SK-N-DZ (cell line): ENCODE data around the gene HDDC2.
"Not testable (repeated sequence)": the region's sequence is repeated elsewhere in the genome, so short reads cannot be mapped to it uniquely, and the experiment has no call there.

Experiments
- DNase-seq: peaks from one replicate; pipeline ENCODE4 v3.0.0-alpha.2; 2015; ENCODE audit warnings: low spot score

Gene HDDC2

DNA sequence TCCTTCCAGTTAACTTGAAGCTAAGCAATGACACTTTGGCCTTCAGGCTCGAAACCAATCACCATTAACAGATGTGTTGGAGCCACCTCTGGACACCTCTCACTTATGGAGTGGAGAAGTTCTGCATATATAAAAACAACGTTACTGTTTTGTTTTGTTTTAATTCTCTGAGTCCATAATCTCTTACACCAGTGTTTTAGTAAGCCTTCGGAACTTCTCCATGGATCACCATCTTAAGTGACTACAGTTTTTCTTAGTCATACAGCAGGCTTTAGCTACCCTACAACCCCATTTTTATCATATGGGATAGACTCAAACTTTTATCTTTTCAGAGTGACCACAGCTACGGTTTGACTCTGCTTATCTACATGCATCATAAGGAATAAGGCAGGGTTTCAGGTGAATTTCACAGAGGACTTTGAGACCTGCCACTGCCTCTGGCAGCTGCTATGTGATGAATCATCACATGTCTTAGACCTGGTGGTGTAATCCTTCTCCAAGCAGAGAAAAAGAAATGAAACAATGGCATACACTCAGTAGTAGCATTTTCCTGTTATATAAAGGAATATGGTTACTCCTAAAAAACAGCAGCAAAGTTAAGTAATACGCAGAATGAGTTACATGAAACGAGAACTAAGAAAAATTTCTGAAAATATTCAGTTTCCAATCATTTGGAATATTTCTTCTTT is 5.5 kb upstream of the HDDC2 start:
- DNase-seq, result no peak

DNA sequence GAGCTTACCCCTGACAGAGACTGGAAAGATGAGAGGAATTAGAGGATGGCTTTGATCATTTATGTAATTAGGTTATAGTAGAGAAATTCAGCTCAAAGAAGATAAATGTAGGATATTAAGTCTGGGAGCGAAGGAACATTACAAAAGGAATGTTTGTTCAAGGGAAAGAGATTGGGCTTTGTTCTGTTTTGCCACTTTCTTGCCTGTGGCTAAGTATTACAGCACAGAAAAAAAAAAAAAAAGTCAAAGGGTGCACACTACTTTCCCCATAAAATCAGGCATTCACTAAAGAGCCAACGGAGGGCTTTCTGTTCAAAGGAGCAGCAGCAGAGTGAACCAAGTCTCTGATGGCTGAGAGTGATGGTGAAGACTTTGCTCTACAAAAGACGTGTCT is 5.0 kb upstream of the HDDC2 start:
- no peak for DNase-seq

DNA sequence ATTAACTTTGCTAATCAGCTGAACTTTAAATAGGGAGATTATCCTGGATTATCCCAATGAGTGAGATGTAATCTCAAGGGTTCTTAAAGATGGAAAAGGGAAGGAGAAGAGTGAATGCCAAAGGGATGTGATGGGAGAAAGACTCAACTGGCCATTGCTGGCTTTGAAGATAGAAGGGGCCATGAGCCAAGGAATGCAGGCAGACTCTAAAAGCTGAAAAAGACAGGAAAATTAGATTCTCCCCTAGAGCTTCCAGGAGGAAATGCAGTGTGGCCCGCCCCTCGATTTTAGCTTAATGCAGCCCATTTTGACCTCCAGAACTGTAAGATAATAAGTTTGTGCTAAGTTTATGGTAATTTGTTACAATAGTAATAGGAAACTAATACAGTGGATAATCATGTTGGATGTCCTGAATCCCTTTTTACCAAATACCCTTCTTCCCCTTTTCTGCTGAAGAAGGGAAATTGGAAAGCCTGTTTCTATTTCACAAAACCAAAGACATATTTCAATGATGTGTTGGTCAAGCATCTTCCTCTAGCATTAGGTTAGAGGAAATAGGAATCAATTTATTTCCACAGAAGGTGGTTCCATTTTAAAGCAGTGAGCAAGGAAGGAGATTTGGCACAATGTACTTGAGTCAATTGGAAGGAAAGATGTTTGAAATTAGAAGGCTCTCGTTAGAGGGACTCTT is 3.3 kb upstream of the HDDC2 start:
- no peak for DNase-seq

DNA sequence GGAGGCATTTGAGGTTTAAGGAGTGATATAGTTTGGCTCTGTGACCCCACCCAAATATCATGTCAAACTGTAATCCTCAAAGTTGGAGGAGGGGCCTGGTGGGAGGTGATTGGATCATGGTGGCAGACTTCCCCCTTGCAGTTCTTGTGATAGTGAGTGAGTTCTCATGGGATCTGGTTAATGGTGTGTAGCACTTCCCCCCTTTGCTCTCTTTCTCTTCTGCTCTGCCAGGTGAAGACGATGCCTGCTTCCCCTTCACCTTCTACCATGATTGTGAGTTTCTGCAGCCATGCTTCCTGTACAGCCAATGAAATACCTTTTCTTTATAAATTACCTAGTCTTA is 1.7 kb upstream of the HDDC2 start:
- no peak for DNase-seq

DNA sequence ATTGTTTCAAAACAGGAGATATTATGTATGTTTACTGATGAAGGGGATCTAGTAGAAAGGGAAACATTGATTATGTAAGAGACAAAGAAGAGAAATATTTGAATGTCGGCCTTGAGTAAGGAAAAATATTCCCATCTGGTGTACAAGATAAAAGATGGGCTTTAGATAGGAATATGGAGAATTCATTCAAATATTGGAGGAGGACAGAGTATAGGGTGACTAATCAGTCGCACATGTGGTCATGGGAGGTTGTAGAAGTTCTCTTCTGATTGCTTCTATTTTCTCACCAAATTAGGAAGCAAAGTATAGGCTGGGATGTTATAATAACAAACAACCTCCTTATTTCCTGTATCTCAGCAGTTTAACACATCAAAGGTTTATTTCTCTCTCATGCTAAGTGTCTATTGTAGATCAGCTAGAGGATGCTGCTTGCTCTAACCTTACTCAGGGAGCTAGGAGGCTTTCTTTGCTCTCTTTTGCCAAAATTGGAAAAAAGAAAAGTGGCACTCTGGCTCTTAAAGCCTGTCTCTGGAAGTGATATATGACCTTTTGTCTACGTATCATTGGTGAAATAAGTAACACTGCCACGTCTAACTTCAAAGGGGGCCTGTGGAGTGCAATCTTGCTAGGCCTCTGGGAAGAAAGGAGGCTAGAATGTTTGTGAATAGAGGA is 1.2 kb upstream of the HDDC2 start:
- DNase-seq, result no peak

DNA sequence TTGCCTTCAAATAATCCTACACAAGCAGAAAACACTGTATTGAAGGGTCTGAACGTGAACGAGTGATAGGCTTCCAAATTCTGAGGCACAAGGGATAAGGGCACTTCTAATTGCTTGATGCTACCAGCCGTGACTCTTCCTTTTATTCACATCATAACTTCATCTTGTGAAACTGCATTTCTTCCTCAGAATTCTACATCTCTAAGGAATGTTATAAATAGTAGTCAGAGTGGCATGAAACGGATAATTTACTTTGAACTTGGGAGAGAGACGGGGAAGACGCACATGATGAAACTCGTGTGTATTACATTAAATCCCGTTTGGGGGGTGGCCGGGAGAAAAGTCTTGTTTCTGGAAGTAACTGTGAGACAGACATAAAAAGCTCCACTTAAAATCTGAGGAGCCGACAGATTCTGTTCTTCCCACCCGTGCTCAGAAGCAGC is 754 bp downstream of the HDDC2 start:
- no peak for DNase-seq

DNA sequence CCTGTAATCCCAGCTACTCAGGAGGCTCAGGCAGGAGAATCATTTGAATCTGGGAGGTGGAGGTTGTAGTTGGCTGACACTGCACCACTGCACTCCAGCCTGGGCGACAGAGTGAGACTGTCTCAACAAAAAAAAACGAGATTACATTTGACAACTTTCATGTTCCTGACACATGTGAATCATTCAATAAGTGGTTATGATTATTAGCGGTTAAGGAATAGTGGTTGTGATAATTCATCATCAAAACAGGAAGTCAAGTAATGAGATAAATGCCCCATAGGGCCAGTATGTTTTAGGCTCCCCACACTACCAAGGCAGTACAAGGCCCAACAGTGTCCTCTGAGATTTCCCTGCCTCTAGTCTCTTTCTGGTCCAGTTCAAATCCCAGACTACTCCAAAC is 2.5 kb downstream of the HDDC2 start:
- no peak for DNase-seq

DNA sequence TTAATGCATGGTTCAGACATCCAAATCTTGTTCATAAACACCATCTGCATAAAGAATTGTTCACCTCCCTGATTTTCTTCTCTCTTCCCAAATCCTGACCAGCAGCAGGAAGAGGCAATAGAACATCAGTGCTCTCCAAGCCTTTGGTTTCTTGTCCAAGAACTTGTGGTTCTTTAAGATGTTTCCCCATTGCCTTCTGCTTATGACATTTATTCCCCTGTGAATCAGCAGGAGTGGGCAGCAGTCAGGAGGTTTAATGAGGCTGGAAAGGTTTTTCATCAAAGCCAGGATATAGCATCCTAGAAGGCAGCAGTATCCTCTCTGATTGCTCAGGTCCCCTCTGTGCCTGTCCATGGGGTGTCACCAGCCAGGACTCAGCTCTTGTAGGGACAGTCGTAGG is 5.3 kb downstream of the HDDC2 start:
- no peak for DNase-seq

DNA sequence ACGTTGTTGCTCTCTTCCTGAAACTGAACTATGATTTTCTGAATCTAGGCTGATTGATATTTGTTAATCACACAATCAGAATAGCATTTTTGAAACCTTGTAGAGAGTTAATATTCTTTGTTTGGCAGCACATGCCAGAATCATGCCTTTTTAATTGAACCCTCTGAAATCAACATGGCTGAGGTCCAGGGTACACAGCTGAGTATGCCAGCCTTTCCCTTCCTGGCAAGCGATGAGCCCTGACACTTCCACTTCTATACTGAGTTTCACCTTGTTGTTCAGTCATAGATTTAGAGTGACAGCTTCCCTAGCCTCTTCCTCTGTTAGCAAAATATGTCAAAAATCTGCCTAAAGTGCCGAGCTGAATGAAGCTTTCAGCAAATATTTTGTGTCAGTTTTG is 6.8 kb downstream of the HDDC2 start:
- no peak for DNase-seq

DNA sequence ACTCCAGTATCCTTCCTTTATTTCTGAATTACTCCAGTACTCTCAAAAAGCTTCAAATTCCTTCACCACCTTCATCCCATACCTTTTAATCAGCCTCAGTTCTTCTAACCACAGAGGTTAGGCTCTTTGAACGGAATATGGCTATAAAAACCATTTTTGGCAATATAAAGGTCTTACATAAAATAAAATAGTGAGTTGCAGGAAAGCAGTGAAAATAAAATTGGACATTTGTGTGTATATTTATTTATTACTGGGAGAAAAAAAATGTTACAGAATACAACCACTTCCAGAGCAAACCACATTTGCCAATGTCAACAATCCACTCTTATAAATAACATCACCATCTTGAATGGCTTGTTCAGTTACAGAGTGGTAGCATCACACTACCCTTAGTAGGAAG is 7.7 kb downstream of the HDDC2 start:
- DNase-seq, result no peak

DNA sequence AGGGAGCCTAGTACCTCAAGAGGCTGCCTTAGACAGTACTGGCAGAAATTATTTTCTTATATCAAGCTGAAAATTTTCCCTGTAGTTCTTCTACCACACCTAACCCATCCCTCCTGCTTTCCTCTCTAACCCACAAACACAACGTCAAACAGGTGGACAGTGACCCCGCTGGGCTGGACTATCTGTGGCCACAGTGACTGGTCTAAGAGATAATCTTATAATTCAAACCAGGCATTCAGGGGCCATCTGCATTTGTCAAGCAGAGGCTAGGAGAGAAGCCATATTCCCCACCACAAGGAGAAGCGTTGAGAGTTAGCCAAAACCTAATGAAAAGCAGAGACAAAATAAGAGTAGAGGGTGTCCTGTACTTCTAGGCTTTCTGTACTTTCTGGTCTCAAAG is 8.2 kb downstream of the HDDC2 start:
- DNase-seq, result no peak

DNA sequence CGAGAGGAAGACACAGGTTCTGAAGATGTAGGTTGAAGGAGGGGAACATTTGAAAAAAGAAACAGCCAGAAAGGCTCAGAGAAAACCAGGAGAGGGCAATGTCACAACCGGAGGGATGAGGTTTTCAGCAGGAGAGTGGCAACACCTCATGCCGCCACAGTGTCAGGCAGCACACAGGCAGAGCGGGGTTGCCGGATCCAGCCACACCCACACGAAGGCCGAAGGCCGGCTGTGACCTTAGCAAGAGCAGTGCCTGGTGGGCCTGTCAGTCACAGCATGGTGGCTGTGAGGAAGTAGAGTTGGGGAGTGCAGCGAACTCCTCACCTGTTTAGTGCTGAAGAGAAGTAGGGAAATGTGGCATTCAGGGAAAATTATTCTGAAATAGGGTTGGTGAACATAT is 14.0 kb downstream of the HDDC2 start:
- no peak for DNase-seq

DNA sequence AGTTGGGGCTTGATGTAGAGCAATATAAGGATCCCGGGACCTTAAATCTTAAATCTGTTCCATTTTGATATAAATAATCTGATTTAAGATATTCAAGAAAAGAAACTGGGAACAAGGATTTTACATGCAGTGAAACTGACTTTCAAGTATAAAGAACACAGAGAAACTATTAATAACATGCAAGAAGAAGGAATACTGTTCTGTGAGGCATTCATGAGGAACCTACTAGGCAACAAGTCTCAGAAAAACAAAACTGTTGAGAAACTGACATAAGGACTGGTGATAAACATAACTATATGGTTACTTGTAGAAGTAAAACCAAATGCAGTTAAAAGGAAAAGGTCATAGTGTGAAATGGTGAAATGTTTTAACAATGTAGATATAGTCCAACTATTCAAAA is 15.8 kb downstream of the HDDC2 start:
- no peak for DNase-seq

DNA sequence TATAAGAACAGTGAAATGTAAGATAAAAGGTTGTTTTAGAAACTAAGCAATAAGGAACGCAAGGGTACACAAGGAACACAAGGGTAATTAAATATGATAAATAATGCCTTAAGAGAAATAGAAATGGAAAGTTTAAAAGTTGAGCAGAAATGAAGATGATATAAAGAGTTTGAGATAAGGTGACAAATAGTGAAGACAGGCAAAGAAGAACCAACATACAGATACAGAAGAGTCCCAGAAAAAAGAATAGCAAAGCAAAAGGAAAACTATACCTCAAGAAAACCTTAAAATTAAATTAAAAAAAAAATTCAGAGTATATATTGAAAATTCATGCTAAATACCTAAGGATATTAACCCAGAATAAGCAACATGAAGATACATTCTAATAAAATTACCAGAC is 16.4 kb downstream of the HDDC2 start:
- DNase-seq, result no peak

DNA sequence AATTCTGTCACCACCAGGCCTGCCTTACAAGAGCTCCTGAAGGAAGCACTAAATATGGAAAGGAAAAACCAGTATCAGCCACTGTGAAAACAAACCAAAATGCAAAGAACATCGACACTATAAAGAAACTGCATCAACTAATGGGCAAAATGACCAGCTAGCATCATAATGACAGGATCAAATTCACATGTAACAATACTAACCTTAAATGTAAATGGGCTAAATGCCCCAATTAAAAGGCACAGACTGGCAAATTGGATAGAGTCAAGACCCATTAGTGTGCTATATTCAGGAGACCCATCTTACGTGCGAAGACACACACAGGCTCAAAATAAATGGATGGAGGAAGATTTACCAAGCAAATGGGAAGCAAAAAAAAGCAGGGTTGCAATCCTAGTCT is 19.3 kb downstream of the HDDC2 start:
- DNase-seq, result not testable (repeated sequence)

DNA sequence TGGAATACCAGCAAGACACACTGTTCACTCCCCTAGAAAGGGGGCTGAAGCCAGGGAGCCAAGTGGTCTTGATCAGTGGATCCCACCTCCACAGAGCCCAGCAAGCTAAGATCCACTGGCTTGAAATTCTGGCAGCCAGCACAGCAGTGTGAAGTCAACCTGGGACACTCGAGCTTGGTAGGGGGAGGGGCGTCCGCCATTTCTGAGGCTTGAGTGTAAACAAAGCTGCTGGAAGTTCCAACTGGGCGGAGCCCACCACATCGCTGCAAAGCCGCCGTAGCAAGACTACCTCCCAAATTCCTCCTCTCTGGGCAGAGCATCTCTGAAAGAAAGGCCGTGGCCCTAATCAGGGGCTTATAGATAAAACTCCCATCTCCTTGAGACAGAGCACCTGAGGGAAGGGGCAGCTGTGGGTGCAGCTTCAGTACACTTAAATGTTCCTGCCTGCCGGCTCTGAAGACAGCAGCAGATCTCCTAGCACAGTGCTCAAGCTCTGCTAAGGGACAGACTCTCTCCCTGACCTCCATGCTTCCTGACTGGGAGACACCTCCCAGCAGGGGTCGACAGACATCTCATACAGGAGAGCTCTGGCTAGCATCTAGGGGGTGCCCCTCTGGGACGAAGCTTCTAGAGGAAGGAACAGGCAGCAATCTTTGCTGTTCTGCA is 21.3 kb downstream of the HDDC2 start:
- not testable (repeated sequence) for DNase-seq

DNA sequence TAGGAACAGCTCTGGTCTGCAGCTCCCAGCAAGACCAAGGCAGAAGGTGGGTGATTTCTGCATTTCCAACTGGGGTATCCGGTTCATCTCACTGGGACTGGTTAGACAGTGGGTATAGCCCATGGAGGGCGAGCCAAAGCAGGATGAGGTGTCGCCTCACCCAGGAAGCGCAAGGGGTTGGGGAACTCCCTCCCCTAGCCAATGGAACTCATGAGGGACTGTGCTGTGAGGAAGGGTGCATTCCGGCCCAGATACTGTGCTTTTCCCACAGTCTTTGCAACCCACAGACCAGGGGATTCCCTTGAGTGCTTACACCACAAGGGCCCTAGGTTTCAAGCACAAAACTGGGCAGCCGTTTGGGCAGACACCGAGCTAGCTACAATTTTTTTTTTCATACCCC is 21.8 kb downstream of the HDDC2 start:
- no peak for DNase-seq

DNA sequence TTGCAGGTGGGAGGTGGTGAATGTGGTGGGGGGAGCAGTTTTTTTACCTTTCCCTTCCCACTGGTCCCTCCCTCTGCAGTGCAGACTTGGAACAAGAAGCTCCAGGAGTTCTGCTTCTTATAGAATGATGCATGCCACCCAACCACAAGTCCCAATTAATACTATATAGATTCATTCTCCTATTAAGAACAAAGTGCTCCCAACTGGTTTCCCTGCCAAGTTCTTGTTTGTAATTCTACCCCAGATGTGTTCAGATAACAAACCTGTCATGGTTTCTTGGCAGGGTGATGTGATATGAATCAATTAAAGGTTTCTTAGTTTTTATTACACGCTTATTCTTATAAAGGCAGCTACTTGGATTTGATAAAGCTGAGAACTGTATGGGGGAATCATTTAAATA is 23.9 kb downstream of the HDDC2 start:
- no peak for DNase-seq

DNA sequence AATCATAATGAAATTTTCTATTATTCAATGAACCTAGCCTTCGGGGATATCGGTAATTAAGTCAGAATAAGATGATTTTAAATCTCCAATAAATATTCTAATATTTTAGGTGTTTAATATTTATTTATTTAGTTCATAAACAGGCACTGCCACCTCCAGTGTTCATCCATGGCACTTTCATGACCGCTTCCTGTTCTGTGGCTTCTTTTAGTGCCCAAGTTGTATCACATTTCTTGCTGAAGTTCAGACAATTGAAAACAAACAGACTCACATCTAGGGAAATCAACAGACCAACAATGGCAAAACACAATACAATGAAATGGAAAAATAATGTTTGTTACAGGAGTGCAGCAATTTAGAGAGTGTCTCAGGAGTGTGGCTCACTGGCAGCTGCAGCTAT is 26.0 kb downstream of the HDDC2 start:
- no peak for DNase-seq

DNA sequence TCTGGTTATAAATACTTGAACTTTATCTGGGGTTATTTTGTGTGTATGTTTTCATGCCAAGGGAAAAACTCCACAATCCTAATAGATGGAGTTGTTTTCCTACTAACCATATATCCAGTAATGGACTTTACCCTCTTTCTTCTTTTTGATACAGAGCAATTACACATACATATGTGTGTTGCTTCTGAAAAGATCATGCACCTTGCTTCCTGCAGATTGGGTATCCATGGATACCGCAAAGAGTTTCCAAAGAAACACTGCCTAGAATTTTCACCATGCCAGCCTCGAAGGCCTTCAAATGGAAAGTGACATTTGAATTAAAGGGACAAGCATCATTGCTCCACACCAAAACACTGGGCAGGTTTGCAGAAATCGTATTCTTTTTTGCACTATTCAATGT is 26.8 kb downstream of the HDDC2 start:
- no peak for DNase-seq

DNA sequence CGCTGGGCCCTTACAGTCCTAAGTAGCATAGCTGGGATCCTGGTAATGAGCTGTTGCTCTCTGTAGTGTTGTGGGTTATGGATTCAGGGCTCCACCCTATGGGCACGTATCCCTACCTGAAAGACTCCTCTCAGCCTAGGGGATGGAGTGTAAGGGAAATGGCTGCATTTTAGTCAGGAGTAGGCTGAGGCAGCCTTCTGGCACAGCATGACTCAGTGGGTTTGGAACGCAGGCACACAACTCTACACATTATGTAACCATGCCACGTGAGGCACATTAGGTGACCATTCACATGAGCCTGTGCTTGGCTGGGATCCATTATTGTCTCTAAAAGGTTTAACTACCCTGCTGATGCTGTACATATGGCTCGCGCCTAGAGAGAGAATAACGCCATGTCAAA is 27.8 kb downstream of the HDDC2 start:
- DNase-seq, result no peak

DNA sequence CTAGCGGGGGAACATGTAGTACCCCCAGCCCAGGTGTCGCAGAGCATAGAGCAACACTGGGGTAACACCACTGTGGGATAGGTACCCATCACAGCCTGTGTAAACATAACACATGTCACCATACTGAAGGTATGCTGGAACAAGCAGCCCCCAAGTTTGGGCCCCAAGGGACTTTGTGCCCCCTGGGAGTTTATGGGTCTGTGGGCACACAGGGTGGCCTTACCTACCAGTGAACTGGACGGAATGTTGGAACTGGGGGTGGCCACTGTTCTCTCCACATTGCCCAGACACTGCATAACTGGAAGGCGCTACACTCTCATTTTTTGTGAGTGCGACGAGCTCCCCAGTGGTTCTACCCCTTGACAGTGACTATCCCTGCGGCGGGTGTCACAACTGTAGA is 28.5 kb downstream of the HDDC2 start:
- DNase-seq, result no peak
